Anterior cingulate cortex (tissue), 58 donors: Measurements from ENCODE around the gene TGM4.
"Not testable (repeated sequence)": the region's sequence is repeated elsewhere in the genome, so short reads cannot be mapped to it uniquely, and the experiment has no call there.

ENCODE experiments used
- DNase-seq, 58 donors: peaks; one replicate each; lab custom pipeline; 2025; lab: John Stamatoyannopoulos, UW

The TGM4 gene

DNA sequence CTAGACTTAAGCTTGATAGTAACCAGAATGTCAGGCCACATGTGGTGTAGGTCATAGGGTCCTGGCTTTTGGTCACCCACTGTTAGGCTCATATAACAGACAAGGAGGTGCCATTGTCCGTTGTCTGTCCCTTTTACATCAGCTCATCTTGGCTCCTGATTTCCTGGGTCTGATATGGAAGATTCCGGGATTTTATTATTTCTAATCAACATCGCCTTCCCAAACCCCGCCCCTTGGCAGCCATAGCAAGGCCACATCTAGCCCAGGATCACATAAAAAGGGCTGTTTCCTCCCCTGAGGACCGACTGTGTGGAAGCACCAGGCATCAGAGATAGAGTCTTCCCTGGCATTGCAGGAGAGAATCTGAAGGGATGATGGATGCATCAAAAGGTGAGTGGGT, at the start of gene TGM4:
Gene TGM4, plus strand, starts transcription at position 301 of the 400 bp plus-strand sequence. Its CDS starts 71 bp downstream, at position 372.
- DNase-seq, result no peak

DNA sequence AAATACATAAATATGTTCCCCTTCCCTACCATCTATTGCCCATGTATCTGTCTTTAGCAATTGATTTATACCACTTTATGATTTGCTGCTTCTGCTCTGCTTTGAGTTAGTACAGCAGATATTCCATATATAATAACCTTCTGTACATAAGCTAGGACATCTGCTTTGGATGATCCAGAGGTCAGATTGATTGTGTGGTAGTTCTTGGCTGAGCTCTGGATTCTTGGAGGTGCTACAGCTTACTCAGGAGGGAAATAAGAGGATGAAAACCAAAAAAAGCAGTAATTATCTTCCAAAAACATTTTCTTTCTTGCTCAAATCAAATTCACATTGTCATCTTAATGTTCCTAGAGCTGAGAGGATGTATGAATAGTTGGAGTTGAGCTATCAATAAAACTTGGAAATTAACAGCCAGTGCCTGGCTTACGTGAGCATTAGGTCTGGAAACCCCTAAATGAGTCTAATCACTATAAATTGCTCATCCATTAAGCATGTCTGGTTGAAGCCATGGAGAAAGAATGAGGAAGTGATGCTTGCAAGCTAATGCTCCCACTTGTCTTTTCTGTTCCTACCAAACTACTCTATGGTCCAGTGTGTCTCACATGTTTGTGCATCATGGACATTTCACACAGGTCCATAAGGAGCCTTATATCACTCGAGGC, 49.0 kb upstream of the TGM4 start:
- DNase-seq, result no peak

DNA sequence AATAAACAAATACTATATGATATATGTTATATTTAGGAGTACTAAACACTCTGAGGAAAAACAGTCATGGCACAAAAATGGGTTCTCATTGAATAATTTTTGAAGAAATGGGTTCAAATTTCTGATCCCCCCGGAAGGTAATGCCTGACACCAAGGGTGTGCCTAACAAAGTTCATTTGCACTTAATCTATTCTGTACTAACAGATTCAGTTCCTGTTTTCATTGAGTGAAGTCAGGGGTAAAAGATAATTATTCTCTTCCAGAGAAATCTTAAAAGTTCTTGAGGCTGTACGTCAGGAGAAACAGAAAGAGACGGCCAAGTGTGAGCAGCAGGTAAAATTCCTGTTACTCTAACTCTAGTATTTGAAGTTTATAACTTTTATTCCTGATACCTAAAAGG, 47.2 kb upstream of the TGM4 start:
- DNase-seq, result no peak

DNA sequence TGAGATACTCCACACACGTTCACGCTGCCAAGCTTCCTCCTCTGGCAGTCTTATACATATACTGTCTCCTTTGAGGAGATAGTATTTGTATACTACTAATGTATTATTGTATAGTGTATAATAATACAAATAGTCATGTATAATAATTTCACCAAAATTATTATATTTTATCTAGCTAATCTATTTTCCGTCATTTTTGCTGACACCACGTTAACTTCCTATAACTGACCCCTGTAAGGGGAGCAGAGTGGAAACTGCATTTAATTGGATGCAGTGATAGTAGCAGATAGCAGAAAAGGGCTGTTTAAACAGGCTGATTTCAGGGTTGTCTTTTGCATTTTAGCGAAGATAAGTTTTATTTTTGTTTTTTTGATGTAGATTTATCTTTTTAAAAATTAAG, 43.2 kb upstream of the TGM4 start:
- no peak for DNase-seq

DNA sequence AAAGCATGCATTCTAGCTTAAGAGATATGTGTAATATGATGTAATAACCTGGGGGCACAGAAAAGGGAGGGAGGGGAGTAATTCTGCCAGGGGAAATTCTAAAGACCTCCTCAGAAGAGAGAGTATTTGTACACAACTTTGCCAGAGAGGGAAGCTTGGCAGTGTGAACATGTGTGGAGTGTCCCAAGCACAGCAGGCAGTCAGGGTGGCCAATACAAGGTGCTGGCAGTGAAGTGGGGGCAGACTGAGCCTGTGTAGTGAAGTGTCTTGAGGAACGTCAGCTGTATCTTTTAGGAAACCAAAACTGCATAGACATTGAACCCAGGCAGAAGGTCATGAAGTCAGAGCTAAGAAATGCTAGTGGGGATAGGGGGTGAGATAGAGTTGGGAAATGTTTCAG, 42.4 kb upstream of the TGM4 start:
- DNase-seq, result no peak

DNA sequence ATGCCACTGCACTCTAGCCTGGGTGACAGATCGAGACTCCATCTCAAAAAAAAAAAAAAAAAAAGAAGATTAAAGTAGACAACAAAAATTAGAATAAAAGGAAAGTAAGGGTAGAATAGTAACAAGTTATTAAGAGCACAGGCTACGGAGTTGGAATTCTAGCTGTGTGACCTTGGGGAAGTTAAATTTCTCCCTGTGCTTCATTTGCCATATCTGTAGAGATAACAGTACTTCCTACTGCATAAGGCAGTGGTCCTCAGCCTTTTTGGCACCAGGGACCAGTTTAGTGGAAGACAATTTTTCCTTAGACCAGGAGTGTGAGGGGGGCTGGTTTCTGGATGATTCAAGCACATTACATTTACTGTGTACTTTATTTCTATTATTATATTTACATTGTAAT, 41.4 kb upstream of the TGM4 start:
- no peak for DNase-seq

DNA sequence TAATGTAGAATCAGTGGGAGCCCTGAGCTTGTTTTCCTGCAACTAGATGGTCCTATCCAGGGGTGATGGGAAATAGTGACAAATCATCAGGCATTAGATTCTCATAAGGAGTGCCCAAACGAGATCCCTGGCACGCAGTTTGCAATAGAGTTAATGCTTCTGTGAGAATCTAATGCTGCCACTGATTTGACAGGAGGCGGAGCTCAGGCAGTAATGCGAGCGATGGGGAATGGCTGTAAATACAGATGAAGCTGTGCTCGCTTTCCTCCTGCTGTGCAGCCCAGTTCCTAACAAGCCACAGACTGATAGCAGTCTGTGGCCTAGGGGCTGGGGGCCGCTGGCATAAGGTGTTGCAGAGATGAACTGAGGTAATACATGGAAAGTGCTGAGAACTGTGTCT, 41.0 kb upstream of the TGM4 start:
- DNase-seq, result no peak

DNA sequence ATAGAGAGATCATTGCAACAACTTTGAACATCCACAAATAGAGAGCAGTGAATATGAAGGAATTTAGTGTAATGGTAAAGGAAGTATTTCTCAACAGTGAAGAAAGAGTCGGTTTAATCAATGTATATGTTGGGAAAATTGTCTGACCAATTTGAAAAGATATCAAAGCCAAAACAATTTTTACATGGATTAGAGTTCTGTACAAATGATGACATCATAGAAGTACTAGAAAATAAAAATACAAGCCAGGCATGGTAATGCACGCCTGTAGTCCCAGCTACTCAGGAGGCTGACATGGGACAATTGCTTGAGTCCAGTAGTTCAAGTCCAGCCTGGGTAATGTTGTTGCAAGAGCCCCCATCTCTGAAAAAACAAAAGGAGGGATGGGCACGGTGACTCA, 38.7 kb upstream of the TGM4 start:
- DNase-seq, result no peak

DNA sequence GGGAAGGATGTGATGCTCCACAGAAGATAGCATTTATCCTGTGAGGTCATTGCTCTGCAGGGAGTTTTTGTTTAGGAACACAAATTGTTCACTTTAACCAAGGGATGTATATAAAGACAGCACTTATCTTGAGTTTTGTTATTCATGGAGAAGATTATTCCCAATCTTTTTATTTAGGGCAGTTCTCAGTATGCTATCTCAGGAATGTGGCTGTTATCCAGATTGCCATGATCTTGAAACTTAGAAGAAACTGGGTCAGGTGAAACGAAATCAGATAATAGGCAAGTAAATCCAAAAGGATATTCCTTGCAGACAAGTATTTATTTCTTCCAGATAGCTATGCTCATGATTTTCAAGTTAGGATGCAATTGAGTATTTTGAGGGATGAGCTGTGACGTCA, 32.0 kb upstream of the TGM4 start:
- no peak for DNase-seq

DNA sequence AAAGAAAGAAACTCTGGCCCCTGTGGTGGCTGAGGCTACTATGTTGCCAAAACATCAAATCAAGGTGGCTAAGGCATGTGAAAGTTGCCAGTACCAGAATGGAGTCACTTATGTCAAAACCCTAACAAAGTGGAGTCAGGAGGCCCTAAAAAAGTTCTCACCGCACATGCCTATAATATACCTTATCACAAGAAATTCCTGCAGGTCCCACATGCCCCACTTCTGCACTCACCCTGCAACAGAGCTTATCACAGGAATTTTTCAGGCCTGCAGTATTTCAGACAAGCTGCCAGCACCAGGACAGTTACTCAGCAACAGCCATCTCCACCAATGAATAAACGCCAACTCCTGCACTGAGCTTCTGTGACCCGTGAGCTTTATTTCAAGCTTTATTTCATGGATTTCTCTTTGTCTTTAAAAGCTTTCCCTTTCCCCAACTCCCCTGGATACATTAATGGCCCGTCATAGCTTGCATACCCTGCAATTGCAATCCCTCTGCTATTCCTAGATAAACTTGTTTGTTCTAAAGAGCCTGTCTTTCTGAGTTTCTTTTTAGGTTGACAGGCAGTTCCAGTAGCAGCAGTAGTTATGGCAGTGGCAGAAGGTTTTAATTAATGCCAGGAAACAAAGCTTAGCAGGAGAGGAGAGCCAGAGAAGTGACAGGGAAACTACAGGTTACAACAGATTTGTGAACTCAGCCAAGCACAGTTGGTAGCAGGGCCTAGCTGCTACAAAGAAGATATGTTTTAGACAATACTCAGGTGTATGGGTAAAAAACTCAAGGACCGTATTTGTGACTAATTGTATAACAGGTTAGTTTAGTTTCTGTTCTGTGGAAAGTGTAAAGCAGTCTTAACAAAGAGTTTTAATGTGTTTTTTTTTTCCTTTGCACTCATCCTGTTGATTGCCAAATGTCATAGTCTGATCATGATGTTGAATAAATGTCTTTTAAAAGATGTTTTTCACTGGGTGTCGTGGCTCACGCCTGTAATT, 28.6 kb upstream of the TGM4 start:
- peak in 4 of 58 donors; percentile 3 to 30 (median 22) for DNase-seq

DNA sequence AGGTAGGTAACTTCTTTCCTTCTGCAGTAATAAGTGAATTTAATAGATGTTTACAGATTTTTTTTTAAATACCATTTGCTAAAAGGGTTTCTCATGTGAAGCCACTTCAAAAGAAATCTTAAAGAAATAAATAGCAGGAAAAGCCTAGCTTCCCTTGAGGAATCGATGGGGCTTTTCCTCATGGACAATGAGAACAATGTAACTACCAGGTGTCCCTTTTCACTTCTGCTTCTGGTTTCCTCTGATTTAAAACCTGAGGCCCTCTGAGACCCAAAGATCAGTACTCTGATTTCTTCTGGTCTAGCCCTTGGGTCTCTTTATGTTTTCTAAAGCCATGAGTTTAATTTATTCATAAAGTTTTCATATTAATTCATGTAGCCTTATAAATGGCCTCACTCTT, 25.8 kb upstream of the TGM4 start:
- no peak for DNase-seq

DNA sequence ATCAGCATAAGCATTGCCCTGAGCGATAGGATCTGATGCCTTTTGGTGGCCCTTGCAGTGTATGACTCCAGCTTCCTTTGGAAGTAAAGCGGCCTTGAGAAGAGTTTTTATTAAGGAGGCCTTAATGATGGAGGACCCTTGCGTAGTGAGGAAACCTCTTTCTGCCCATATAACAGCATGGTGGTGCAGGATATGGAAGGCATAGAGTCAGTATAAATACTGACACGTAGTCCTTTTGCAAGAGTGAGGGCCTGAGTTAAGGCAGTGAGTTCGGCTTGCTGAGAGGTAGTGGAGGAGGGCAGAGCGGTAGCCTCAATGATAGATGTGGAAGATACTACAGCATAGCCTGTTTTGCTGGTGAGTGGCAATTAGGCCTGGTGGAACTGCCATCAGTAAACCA, 17.7 kb upstream of the TGM4 start:
- DNase-seq, result not testable (repeated sequence)

DNA sequence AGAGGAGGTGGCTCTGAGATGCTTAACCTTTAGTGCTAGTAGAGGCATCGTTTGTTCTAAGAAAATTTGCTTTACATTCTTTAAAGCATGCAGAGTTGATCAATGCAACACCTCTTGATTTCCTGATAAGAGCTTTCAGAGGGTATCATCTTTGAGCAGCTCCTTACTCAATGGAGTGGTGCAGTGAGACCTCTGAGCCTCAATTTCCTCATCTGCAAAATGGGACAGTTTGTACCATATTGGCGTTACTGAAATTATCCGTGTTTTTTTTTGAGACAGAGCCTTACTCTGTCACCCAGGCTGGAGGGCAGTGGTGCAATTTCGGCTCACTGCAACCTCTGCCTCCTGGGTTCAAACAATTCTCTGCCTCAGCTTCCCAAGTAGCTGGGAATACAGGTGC, 14.3 kb upstream of the TGM4 start:
- DNase-seq, result no peak

DNA sequence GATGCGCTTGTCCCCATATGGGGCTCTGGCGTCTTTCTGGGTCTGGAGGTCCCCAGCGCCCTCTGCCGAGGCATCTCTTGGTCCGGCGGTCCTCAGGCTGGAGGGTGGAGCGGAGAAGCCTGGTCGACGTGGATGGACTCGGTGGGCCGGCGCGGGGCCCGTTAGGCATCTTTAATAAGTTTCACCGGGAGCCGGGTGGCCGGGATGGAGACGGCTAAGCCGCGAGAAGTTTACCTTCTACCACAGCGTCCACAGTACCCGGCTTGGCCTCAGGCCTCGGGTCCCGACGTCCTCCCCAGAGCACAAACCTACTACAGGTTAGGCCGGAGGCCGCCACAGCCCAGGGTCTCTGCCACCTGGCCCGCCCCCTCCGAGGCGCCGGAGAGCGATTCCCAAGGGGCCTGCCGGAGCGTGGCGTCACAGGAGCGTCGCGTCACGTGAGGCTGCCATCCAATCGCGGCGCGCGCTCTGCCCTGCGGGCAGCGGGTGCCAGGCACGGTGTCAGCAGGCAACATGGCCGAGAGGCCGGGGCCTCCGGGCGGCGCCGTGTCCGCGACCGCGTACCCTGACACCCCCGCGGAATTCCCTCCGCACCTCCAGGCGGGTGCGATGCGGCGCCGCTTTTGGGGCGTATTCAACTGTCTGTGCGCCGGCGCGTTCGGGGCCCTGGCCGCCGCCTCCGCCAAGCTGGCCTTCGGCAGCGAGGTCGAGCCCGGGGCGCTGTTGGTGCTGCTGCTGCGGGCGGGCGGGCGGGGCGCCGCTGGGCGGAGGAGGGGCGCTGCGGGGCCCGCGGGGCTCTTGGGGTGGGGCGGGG, 12.8 kb upstream of the TGM4 start, which contains the start of gene TMEM42:
Gene TMEM42, plus strand, starts transcription at position 501 of the 814 bp plus-strand sequence. Its CDS starts 13 bp downstream, at position 514.
- DNase-seq, result peak; percentile 43 to 94 (median 87)

DNA sequence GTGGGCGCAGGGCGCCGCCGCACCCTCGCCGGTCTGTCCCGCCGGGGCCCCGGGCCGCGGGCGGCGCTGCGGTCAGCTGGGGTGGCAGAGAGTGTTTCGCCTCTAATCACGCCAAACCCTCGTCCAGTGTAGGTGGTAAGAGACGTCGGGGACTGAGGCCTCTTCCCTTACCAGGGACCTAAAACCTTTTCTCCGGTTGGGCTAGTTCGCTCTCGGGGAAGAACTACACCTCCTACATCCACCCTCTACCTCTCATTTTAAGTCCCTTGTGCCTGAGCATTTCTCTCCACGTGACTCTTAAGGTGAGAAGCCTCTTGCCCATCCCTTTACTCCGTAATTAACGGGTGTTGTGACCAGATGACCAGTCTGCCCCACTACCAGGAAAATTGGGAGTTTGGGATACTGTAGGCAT, 12.2 kb upstream of the TGM4 start:
- DNase-seq, result peak in 5 of 58 donors; percentile 32 to 51 (median 50)

DNA sequence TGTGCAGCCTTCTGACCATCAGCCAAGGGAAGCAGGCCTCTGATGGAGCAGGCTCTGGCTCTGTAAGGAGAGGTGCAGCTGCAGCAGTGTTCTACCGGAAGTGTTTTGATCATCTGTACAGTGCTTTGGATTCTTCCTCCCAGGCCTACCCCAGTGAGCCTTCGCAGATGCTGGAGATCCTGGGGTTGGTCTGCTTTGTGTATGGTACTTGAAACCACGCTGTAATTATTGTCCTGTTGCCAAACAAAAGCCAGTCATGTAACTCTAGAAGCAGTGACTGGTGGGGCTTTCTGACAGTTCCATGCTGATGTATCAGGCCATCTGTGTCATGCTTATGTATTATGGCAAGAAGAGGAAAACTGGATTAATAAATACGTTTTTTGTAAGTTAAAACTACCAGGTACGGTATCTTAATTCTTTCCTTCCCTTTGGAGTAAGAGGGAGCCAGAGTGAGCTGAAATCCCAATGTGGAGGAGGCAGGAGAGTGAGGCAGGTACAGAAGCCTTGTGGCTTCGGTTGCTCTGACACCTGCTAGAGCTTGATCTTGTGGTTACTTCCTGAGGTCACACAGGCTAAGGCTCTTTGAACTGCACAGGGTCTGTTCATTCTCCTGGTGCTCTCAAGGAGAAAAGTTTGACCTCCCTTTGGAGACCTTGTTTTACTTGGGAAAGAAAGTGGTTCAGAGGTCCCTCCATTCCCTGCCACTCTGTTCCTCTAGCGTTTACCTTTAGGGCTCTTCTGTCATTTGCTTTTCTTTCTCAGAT, 9.0 kb upstream of the TGM4 start:
- no peak for DNase-seq

DNA sequence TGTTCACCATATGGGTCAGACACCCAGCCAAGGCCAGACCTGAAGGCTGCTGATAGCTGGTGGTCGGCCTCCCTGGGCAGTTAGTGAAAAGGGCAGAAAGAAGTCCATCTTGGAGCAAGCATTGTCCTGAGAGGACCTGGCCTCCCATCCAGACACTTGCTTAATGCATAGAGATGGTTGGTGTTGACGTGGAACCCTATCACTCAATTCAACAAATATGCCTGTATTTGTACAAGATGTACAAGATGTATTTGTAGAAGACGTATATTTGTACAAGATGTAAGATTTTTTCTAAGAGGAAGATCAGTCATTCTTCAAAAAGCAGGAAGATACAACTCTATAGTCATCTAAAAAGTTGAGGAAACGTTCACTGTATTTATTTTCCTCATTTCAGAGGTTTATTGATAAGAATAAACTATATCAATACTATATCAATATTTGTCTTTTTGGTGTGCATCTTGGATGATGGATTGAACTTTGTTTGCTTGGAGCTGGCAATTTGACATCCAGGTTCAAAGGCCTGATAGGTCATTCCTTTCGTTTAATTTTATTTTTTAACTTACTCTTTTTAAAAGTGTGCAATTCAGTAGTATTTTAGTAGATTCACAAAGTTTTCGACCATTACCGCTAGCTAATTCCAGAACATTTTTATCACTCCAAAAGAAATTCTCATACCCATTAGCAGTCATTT, 6.8 kb upstream of the TGM4 start:
- DNase-seq, result no peak

DNA sequence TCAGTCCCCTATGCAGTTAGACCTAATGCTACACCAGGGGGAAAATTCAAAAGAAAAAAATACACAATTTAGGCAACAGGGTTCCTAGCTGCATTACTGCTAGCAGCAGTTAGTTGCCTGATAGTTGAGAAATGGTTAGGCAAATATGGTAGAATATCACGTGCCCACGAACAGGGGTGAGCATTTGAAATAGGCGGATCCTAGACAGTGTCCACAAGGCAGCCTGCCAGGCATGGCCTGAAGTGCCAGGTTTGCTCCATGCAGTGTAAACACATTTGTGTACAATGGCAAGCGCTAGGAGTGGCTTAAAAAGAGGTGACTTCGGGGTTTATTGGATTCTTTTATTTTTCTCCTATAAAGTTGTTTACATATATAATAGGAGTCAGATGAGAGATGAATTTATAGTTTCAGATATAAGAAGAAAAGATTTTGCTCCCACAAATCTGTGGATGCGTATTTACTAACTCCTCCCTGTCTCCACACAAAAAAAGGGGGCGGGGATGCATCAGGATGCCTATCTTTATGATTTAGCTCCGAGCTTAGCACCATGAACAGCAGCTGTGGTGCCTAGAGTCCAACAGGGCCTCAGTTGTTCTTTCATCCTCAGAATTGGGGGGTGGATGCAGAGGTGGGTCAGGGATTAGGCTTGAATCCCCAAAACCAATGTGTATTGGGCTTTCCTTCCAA, 3.9 kb upstream of the TGM4 start:
- DNase-seq, result no peak

DNA sequence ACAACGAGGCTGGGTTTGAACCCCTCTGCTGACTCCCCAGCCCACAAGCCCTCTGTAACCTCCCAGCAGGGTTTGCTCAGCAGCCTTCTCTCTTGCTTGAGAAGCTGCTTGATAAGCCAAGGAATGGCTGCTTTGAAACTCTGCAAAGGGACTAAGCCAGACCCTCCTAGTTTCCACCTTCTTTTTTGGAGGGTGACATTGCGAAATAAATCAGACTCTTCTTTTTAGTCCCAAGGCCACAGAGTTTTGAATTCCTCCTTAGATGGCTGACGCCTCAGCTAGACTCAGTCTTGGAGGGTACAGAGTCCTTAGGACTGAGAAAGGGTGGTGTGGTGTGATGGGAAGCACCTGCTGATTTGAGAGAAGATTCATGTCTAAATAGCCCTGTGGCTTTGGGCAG, 1.2 kb downstream of the TGM4 start:
- no peak for DNase-seq
